Measurements from ENCODE around the gene SLC43A1. TPM values are rescaled to one million over a fixed set of nuclear protein-coding genes. Genes with fewer than 3 reads are reported as not detected.
"Not testable (repeated sequence)": the region's sequence is repeated elsewhere in the genome, so short reads cannot be mapped to it uniquely, and the experiment has no call there.

SLC43A1 gene
- total and polyA plus RNA-seq, 3 donors from 2014 or later = 6.5 to 12.3 (median 12.2) TPM

- no peaks in the 10 kb centered on the region for H3K36me3 ChIP-seq (ENCODE audit: low read depth, missing control alignments)
- no peaks in the 10 kb centered on the region for H3K9me3 ChIP-seq
- no peak overlapping the region for H3K27ac ChIP-seq
- no peaks in the 10 kb centered on the region for H3K27me3 ChIP-seq
- no peaks in the 10 kb centered on the region for H3K4me1 ChIP-seq
- WGBS, 2 donors = 68 to 94% methylated on average over 3 to 4 of the region's 4 CpGs
- intact Hi-C loops (cut with DNase I; ENCODE audit: low total_unique reads) = no loop called here
- DNase-seq = no peak
- TF ChIP-seq CTCF (IDR thresholded peaks at IDR 0.05) (no peak), POLR2A (IDR thresholded peaks at IDR 0.05) (no peak)
- H3K4me3 ChIP-seq = no peak overlapping the region
These were observed 27.1 kb upstream of the SLC43A1 start for GRCh38 chr11:57542582-57542981.

- no peaks in the 10 kb centered on the region for H3K27me3 ChIP-seq
- H3K4me1 ChIP-seq = no peaks in the 10 kb centered on the region
- H3K4me3 ChIP-seq = no peak overlapping the region
- TF ChIP-seq POLR2A (IDR thresholded peaks at IDR 0.05) (no peak), CTCF (IDR thresholded peaks at IDR 0.05) (no peak)
- H3K27ac ChIP-seq = no peak overlapping the region
- H3K9me3 ChIP-seq = no peaks in the 10 kb centered on the region
- no peak for DNase-seq
- intact Hi-C loops (cut with DNase I; ENCODE audit: low total_unique reads) = no loop called here
- no peaks in the 10 kb centered on the region for H3K36me3 ChIP-seq (ENCODE audit: low read depth, missing control alignments)
- 78 to 79% methylated on average over 5 of the region's 5 CpGs for WGBS, 2 donors
These were observed 25.7 kb upstream of the SLC43A1 start for GRCh38 chr11:57541169-57541568.

GRCh38 chr11:57539342-57539741 is 23.8 kb upstream of the SLC43A1 start:
- intact Hi-C loops (cut with DNase I; ENCODE audit: low total_unique reads) = no loop called here

GRCh38 chr11:57536947-57537619 is 21.6 kb upstream of the SLC43A1 start, which contains the start of gene SMTNL1:
Gene SMTNL1, plus strand, starts transcription at chr11:57537595. Its CDS starts 5,048 bp downstream, at chr11:57542643.
- no peaks in the 10 kb centered on the region for H3K36me3 ChIP-seq (ENCODE audit: low read depth, missing control alignments)
- no peak for TF ChIP-seq POLR2A (IDR thresholded peaks at IDR 0.05)
- no peak for TF ChIP-seq CTCF (IDR thresholded peaks at IDR 0.05)
- no peak within 1 kb of the TSS for H3K4me3 ChIP-seq
- no peaks in the 10 kb centered on the region for H3K27me3 ChIP-seq
- H3K27ac ChIP-seq = no peak within 1 kb of the TSS
- no peaks in the 10 kb centered on the region for H3K4me1 ChIP-seq
- no peaks in the 10 kb centered on the region for H3K9me3 ChIP-seq
- WGBS, 2 donors = 74 to 83% methylated on average over 14 of the region's 14 CpGs
- intact Hi-C loops (cut with DNase I; ENCODE audit: low total_unique reads) = no loop called here
- DNase-seq = no peak

More at GRCh38 chr11:57539342-57539741, 23.8 kb upstream of the SLC43A1 start:
- H3K4me3 ChIP-seq = no peak overlapping the region
- TF ChIP-seq POLR2A (IDR thresholded peaks at IDR 0.05) (no peak), CTCF (IDR thresholded peaks at IDR 0.05) (no peak)
- H3K27ac ChIP-seq = no peak overlapping the region
- H3K27me3 ChIP-seq = no peaks in the 10 kb centered on the region
- H3K36me3 ChIP-seq (ENCODE audit: low read depth, missing control alignments) = no peaks in the 10 kb centered on the region
- H3K9me3 ChIP-seq = no peaks in the 10 kb centered on the region
- no peaks in the 10 kb centered on the region for H3K4me1 ChIP-seq
- no peak for DNase-seq
- 50 to 88% methylated on average over 1 of the region's 1 CpG for WGBS, 2 donors

GRCh38 chr11:57534449-57534848 is 18.9 kb upstream of the SLC43A1 start:
- H3K9me3 ChIP-seq; H3K27ac ChIP-seq; H3K36me3 ChIP-seq (ENCODE audit: low read depth, missing control alignments); H3K27me3 ChIP-seq; H3K4me3 ChIP-seq; intact Hi-C loops (cut with DNase I; ENCODE audit: low total_unique reads); DNase-seq: not testable (repeated sequence)
- WGBS, 2 donors = 92 to 93% methylated on average over 7 of the region's 7 CpGs
- H3K4me1 ChIP-seq = peaks cover 13% of the 10 kb centered on the region
